Adipose tissue (tissue), 3 donors: ENCODE data around the gene PLA2G15. TPM values are rescaled to one million over a fixed set of nuclear protein-coding genes. Genes with fewer than 3 reads are reported as not detected.

Source experiments
- polyA plus RNA-seq, 3 donors: library from polyadenylated mRNA; stranded (reverse); fragments of 200-250 nt; gene quantifications; one replicate each; pipeline ENCODE4 v1.2.3, GENCODE V29; 2013
- donor health status: healthy with polysubstance abuse.
- donor health status: Bipolar disorder and iron deficiency.
- donor health status: healthy.

PLA2G15 gene
- polyA plus RNA-seq, 3 donors: 7.1 to 16.2 (median 8.4) TPM

Other genes with a start within 250 kb of the PLA2G15 start
- 1 to 10 TPM in 2 of 3 donors, under 1 TPM in 1; 0.76 to 4.2 (median 3.2) TPM for gene DPEP2, start 245.9 kb upstream of the PLA2G15 start, polyA plus RNA-seq
- gene DPEP2NB, start 229.5 kb upstream of the PLA2G15 start, polyA plus RNA-seq: not detected
- 10 to 100 TPM in 1 of 3 donors, 1 to 10 TPM in 2; 4.8 to 15.5 (median 5.5) TPM for gene DDX28, start 222.1 kb upstream of the PLA2G15 start, polyA plus RNA-seq
- gene DUS2, start 222.1 kb upstream of the PLA2G15 start, polyA plus RNA-seq: 1 to 10 TPM; 3.5 to 9.0 (median 8.8) TPM
- 10 to 100 TPM in 2 of 3 donors, 1 to 10 TPM in 1; 5.9 to 12.5 (median 11.2) TPM for gene NFATC3, start 160.0 kb upstream of the PLA2G15 start, polyA plus RNA-seq
- 10 to 100 TPM in 1 of 3 donors, 1 to 10 TPM in 2; 3.0 to 23.4 (median 3.6) TPM for gene ESRP2, start 9.2 kb upstream of the PLA2G15 start, polyA plus RNA-seq
- gene SLC7A6, start 19.2 kb downstream of the PLA2G15 start, polyA plus RNA-seq: 100 to 1,000 TPM in 1 of 3 donors, 10 to 100 TPM in 2; 17.7 to 136 (median 21.7) TPM
- 1 to 10 TPM; 4.7 to 9.2 (median 5.0) TPM for gene SLC7A6OS, start 65.6 kb downstream of the PLA2G15 start, polyA plus RNA-seq
- gene PRMT7, start 65.6 kb downstream of the PLA2G15 start, polyA plus RNA-seq: 10 to 100 TPM; 25.3 to 58.0 (median 30.6) TPM
- gene SMPD3, start 203.1 kb downstream of the PLA2G15 start, polyA plus RNA-seq: 1 to 10 TPM in 2 of 3 donors, under 1 TPM in 1; 0.45 to 1.9 (median 1.6) TPM